Measurements from ENCODE around the gene MESP1. TPM values are rescaled to one million over a fixed set of nuclear protein-coding genes. Genes with fewer than 3 reads are reported as not detected.

Gene MESP1
- total RNA-seq, 1 donor from 2014 or later = 0.26 TPM

- DNase-seq (ENCODE audit: low read depth) (no peak), FAIRE-seq (no peak)
- Histone ChIP-seq H3K36me3 (ENCODE audit: control insufficient read depth, insufficient read depth, low read length) (no peaks in the 10 kb centered on the region), H3K4me3 (ENCODE audit: low read depth, low read length) (no peak overlapping the region), H3K27me3 (ENCODE audit: control insufficient read depth, insufficient read depth, low read length) (no peaks in the 10 kb centered on the region)
- TF ChIP-seq CTCF (IDR thresholded peaks at IDR 0.05; ENCODE audit: insufficient read depth, low read length, severe bottlenecking) = no peak
Measured at GRCh38 chr15:89723031-89723430, 28.0 kb downstream of the MESP1 start.

GRCh38 chr15:89714775-89715174 lies 36.3 kb downstream of the MESP1 start:
- no peak for TF ChIP-seq CTCF (IDR thresholded peaks at IDR 0.05; ENCODE audit: insufficient read depth, low read length, severe bottlenecking)
- Histone ChIP-seq H3K36me3 (ENCODE audit: control insufficient read depth, insufficient read depth, low read length) (no peaks in the 10 kb centered on the region), H3K4me3 (ENCODE audit: low read depth, low read length) (no peak overlapping the region), H3K27me3 (ENCODE audit: control insufficient read depth, insufficient read depth, low read length) (no peaks in the 10 kb centered on the region)
- DNase-seq (ENCODE audit: low read depth) = no peak
- FAIRE-seq = no peak

- Histone ChIP-seq H3K27me3 (ENCODE audit: control insufficient read depth, insufficient read depth, low read length) (no peaks in the 10 kb centered on the region), H3K36me3 (ENCODE audit: control insufficient read depth, insufficient read depth, low read length) (no peaks in the 10 kb centered on the region), H3K4me3 (ENCODE audit: low read depth, low read length) (no peak overlapping the region)
- no peak for FAIRE-seq
- DNase-seq (ENCODE audit: low read depth) = peak; percentile 15
- no peak for TF ChIP-seq CTCF (IDR thresholded peaks at IDR 0.05; ENCODE audit: insufficient read depth, low read length, severe bottlenecking)
Measured at GRCh38 chr15:89707577-89707976, 43.5 kb downstream of the MESP1 start.

- Histone ChIP-seq H3K27me3 (ENCODE audit: control insufficient read depth, insufficient read depth, low read length) (no peaks in the 10 kb centered on the region), H3K4me3 (ENCODE audit: low read depth, low read length) (no peak overlapping the region), H3K36me3 (ENCODE audit: control insufficient read depth, insufficient read depth, low read length) (no peaks in the 10 kb centered on the region)
- DNase-seq (ENCODE audit: low read depth) = peak; percentile 12
- no peak for TF ChIP-seq CTCF (IDR thresholded peaks at IDR 0.05; ENCODE audit: insufficient read depth, low read length, severe bottlenecking)
- no peak for FAIRE-seq
Measured at GRCh38 chr15:89704411-89704810, 46.6 kb downstream of the MESP1 start.

Other genes starting within 250 kb of the MESP1 start
- gene TICRR, start 175.8 kb downstream of the MESP1 start, total RNA-seq = 0.26 TPM in 2 replicates
- 1.3 and 2.1 TPM in 2 replicates for gene KIF7, start 95.8 kb downstream of the MESP1 start, total RNA-seq
- gene PLIN1, start 71.9 kb downstream of the MESP1 start, total RNA-seq = under 0.01 and 0.51 TPM in 2 replicates
- 5.8 and 10.0 TPM in 2 replicates for gene PEX11A, start 60.5 kb downstream of the MESP1 start, total RNA-seq
- not detected in 2 replicates for gene WDR93, start 60.4 kb downstream of the MESP1 start, total RNA-seq
- 0.13 and 0.26 TPM in 2 replicates for gene MESP2, start 25.1 kb upstream of the MESP1 start, total RNA-seq
- gene ANPEP, start 63.6 kb upstream of the MESP1 start, total RNA-seq = 0.13 and 0.53 TPM in 2 replicates
- 50.6 and 51.3 TPM in 2 replicates for gene AP3S2, start 142.7 kb upstream of the MESP1 start, total RNA-seq
- gene ARPIN, start 161.7 kb upstream of the MESP1 start, total RNA-seq = 4.5 and 12.9 TPM in 2 replicates